Fibroblast of the aortic adventitia (primary cell): Measurements from ENCODE around the gene SLC10A1. TPM values are rescaled to one million over a fixed set of nuclear protein-coding genes. Genes with fewer than 3 reads are reported as not detected.
"Not testable (repeated sequence)": the region's sequence is repeated elsewhere in the genome, so short reads cannot be mapped to it uniquely, and the experiment has no call there.

Source experiments
- DNase-seq: peaks from one replicate; pipeline ENCODE4 v3.0.0-alpha.2; 2010; ENCODE audit warnings: low read depth
- H3K4me3 ChIP-seq: 2 replicates; pipeline ENCODE4 v1.5.1; 2011; ENCODE audit warnings: low read depth, mild to moderate bottlenecking, control low read depth, low read length, moderate library complexity
- total RNA-seq: library from RNA; depleted of rRNA; stranded (reverse); fragments of >200 nt; gene quantifications from 2 replicates; pipeline ENCODE4 v1.2.3, GENCODE V29; 2012; ENCODE audit warnings: low replicate concordance
- TF ChIP-seq, protein P1 (sequence below): IDR thresholded peaks from 2 replicates; pipeline ENCODE4 v1.5.1; 2011; ENCODE audit warnings: mild to moderate bottlenecking, low read length, control low read depth, inconsistent platforms; ENCODE audit not compliant: insufficient read depth

Gene SLC10A1
- total RNA-seq, 1 donor: not detected

DNA sequence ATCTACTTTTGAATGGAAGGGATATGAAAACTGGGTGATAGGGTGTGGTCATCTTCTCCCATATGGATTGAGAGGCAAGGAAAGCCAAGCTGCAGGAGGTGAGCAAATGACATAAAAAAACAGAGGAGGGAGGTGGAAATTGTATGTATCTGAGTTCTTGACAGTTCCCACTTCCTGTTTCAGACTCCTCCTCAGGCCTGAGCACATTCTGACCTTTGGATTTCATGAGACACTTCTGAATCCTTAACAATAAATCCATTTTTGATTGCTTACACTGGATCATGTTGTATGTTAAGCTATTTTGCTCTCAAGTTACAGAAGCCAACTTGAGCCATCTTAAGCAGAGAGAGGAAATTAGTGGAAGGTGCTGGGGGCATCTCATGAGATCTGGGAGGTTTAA lies 41.7 kb downstream of the SLC10A1 start:
- TF ChIP-seq, protein P1, sequence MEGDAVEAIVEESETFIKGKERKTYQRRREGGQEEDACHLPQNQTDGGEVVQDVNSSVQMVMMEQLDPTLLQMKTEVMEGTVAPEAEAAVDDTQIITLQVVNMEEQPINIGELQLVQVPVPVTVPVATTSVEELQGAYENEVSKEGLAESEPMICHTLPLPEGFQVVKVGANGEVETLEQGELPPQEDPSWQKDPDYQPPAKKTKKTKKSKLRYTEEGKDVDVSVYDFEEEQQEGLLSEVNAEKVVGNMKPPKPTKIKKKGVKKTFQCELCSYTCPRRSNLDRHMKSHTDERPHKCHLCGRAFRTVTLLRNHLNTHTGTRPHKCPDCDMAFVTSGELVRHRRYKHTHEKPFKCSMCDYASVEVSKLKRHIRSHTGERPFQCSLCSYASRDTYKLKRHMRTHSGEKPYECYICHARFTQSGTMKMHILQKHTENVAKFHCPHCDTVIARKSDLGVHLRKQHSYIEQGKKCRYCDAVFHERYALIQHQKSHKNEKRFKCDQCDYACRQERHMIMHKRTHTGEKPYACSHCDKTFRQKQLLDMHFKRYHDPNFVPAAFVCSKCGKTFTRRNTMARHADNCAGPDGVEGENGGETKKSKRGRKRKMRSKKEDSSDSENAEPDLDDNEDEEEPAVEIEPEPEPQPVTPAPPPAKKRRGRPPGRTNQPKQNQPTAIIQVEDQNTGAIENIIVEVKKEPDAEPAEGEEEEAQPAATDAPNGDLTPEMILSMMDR: no peak
- no peak overlapping the region for H3K4me3 ChIP-seq
- DNase-seq: no peak

- TF ChIP-seq, protein P1: no peak
- no peak overlapping the region for H3K4me3 ChIP-seq
- no peak for DNase-seq
Measured at GRCh38 chr14:69754487-69754886, 42.6 kb downstream of the SLC10A1 start.

- TF ChIP-seq, protein P1: no peak
Measured at GRCh38 chr14:69753860-69754259, 43.2 kb downstream of the SLC10A1 start.

DNA sequence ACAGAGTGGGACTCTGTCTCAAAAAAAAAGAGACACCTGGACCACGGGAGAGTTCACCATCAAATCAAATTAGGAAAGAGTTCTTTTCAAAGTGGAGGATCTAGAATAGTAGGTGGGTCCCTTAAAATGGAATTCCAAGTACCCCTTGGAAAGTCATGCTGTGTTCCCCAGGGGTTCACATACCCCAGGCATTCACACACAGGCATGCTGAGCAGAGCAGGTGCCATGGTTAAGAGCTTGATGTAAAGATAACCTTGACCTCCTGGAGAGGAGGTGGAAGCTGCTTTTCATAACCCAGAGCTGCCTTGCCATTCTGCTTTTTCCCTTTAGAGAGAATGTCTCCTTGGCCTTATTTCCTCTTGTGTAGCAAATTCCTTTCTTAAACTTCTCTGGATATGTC lies 44.3 kb downstream of the SLC10A1 start:
- TF ChIP-seq, protein P1: no peak
- no peak overlapping the region for H3K4me3 ChIP-seq
- DNase-seq: no peak

More at GRCh38 chr14:69753860-69754259, 43.2 kb downstream of the SLC10A1 start:
- H3K4me3 ChIP-seq: no peak overlapping the region
- DNase-seq: no peak

GRCh38 chr14:69750495-69750894 lies 46.5 kb downstream of the SLC10A1 start:
- DNase-seq: no peak
- H3K4me3 ChIP-seq: no peak overlapping the region
- TF ChIP-seq, protein P1: no peak

DNA sequence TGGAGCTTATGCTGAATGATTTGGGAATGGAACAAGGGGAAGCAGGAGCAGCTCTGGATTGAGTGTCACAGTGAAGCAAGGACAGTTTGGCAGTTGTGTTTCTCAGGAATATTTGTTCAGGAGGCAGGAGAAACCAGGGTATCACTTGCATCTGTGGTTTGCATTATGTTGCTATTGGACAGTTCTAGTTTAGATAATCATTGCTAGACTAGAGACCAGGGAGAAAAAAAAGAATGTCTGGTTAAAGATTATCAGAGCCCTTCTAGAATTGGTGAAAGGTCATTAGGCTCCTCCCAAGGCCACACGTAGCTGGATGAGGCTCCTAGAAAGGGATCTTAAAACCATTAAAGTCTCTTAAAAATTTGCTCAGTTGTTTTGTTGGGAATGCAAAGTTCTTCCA lies 47.1 kb downstream of the SLC10A1 start:
- H3K4me3 ChIP-seq: no peak overlapping the region
- DNase-seq: no peak
- TF ChIP-seq, protein P1: no peak

DNA sequence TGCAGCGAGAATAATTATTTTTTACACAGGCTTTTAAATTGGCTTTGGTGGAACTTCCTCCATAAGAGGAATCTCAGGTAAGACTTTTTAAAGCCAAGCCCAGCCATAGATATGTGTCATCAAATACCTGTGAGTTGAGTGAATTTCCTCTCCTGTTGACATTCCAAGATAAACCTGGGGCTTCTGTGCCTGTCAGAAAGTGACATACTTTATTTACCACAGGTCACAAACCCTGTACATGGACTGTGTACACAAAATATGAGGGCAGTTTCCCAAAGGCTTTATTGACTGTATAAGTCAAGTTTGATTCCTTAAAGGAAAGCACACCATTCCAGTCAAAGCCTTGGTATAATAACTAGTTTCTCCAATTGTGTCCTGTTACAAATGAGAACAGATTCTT lies 56.0 kb downstream of the SLC10A1 start:
- H3K4me3 ChIP-seq: no peak overlapping the region
- TF ChIP-seq, protein P1: no peak
- no peak for DNase-seq

- DNase-seq: not testable (repeated sequence)
Measured at GRCh38 chr14:69736405-69736804, 60.6 kb downstream of the SLC10A1 start.

GRCh38 chr14:69731919-69732598 lies 65.0 kb downstream of the SLC10A1 start:
- H3K4me3 ChIP-seq, DNase-seq: not testable (repeated sequence)

More at GRCh38 chr14:69736405-69736804, 60.6 kb downstream of the SLC10A1 start:
- not testable (repeated sequence) for H3K4me3 ChIP-seq
